GM21529 (cell line): ENCODE data around the gene TPMT.
"Not testable (repeated sequence)": the region's sequence is repeated elsewhere in the genome, so short reads cannot be mapped to it uniquely, and the experiment has no call there.

ENCODE experiments used
- ATAC-seq: cut with Tn5 transposase; IDR thresholded peaks from one replicate; pipeline ENCODE4 v1.9.1; 2021; ENCODE audit not compliant: unreplicated experiment

TPMT gene

GRCh38 chr6:18154507-18155149, at the start of gene TPMT:
Gene TPMT (minus strand): TSS chr6:18155077. CDS start chr6:18149127, 5,950 bp downstream.
- ATAC-seq: peak; percentile 43

- ATAC-seq: no peak
Measured at GRCh38 chr6:18203786-18204185, 48.9 kb upstream of the TPMT start.

GRCh38 chr6:18192026-18192425, 37.1 kb upstream of the TPMT start:
- no peak for ATAC-seq

- ATAC-seq: no peak
Measured at GRCh38 chr6:18189196-18189595, 34.3 kb upstream of the TPMT start.

- no peak for ATAC-seq
Measured at GRCh38 chr6:18187701-18188100, 32.8 kb upstream of the TPMT start.

- ATAC-seq: no peak
Measured at GRCh38 chr6:18186540-18187250, 31.8 kb upstream of the TPMT start.

- ATAC-seq: no peak
Measured at GRCh38 chr6:18186033-18186432, 31.2 kb upstream of the TPMT start.

GRCh38 chr6:18185624-18186023, 30.7 kb upstream of the TPMT start:
- ATAC-seq: no peak

- no peak for ATAC-seq
Measured at GRCh38 chr6:18183766-18184165, 28.9 kb upstream of the TPMT start.

GRCh38 chr6:18182568-18182967, 27.7 kb upstream of the TPMT start:
- no peak for ATAC-seq

- no peak for ATAC-seq
Measured at GRCh38 chr6:18179770-18180356, 25.0 kb upstream of the TPMT start.

- ATAC-seq: no peak
Measured at GRCh38 chr6:18178960-18179615, 24.2 kb upstream of the TPMT start.

- no peak for ATAC-seq
Measured at GRCh38 chr6:18177286-18177965, 22.5 kb upstream of the TPMT start.

GRCh38 chr6:18176198-18176597, 21.3 kb upstream of the TPMT start:
- ATAC-seq: not testable (repeated sequence)

GRCh38 chr6:18171871-18172270, 17.0 kb upstream of the TPMT start:
- no peak for ATAC-seq

- ATAC-seq: no peak
Measured at GRCh38 chr6:18168264-18168663, 13.4 kb upstream of the TPMT start.

GRCh38 chr6:18166312-18167036, 11.6 kb upstream of the TPMT start:
- no peak for ATAC-seq

GRCh38 chr6:18165751-18166150, 10.9 kb upstream of the TPMT start:
- ATAC-seq: no peak

GRCh38 chr6:18162401-18162800, 7.5 kb upstream of the TPMT start:
- ATAC-seq: no peak

GRCh38 chr6:18161431-18161830, 6.6 kb upstream of the TPMT start:
- no peak for ATAC-seq

GRCh38 chr6:18160911-18161310, 6.0 kb upstream of the TPMT start:
- no peak for ATAC-seq
